Placental epithelial cell (primary cell): ENCODE data around the gene DEFB127. TPM values are rescaled to one million over a fixed set of nuclear protein-coding genes. Genes with fewer than 3 reads are reported as not detected.

ENCODE experiments used
- total RNA-seq: library from RNA; depleted of rRNA; stranded (reverse); fragments of >200 nt; gene quantifications from 2 replicates; pipeline ENCODE4 v1.2.3, GENCODE V29; 2012

Gene DEFB127, protein sequence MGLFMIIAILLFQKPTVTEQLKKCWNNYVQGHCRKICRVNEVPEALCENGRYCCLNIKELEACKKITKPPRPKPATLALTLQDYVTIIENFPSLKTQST
- total RNA-seq = not detected in 2 replicates

DNA sequence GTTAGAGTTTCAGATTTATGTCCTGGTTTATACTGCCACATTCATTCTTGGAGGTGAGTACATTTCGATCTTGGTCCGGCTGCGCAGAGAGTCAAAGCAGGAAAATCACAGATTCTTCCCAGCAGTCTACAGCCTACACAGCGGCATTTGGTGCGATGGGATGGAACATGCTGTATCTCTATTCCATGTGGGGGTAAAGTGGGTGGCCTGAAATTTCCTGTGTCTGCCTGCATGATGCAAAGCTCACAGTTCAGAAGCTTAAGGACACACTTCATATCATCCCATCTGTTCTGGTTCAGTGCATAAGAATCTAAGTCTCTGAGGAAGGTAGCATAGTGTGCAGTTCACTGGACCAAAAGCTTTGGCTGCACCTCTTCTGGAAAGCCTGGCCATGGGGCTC, at the start of gene DEFB127:
DEFB127 (plus strand) TSS at position 301 of the 400 bp plus-strand sequence; CDS start at position 392, 91 bp downstream.

DNA sequence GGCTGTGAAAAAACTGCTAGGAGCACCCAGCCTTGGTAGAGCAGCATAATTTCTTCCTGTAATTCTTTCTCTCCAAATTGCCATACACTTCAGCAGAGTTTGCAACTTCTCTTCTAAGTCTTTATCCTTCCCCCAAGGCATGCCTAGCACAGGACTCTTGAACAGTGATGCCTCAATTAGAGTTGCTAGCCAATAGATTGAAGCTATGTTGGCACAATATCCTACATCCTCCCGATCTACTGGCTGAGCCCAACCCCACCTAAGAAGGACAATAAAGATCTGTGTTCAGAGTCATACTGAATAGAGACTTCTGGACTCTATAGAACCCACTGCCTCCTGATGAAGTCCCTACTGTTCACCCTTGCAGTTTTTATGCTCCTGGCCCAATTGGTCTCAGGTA, 15.0 kb upstream of the DEFB127 start, which contains the start of gene DEFB126:
DEFB126 (plus strand) TSS at position 301 of the 400 bp plus-strand sequence; CDS start at position 340, 39 bp downstream.

DNA sequence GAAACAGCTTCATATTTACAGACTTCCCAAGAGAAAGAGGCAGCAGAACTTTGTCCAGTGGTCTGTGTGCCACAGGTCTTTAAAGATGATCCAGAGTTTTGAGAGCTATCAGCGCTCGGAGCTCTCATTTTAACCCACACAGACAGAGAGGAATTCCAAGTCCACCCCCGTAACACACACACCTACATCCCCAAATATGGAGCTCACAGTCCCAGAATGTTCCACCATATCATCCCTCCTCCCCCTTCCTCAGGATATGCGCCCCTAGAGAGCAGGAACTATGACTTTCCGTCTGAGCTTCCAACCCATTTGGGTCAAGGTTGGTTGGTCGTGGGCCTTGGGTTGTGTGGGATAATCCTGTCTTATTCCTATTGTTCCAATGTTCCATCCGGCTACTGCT, 32.4 kb downstream of the DEFB127 start, which contains the start of gene DEFB128:
DEFB128 (minus strand) TSS at position 101 of the 400 bp plus-strand sequence; CDS start at position 13, 88 bp downstream.

Other genes with a start within 250 kb of the DEFB127 start
- not detected in 2 replicates for gene DEFB125, start 69.8 kb upstream of the DEFB127 start, total RNA-seq
- gene DEFB126, start 14.9 kb upstream of the DEFB127 start, total RNA-seq = not detected in 2 replicates
- gene DEFB128, start 32.3 kb downstream of the DEFB127 start, total RNA-seq = not detected in 2 replicates
- not detected in 2 replicates for gene DEFB129, start 69.8 kb downstream of the DEFB127 start, total RNA-seq
- not detected in 2 replicates for gene DEFB132, start 100.3 kb downstream of the DEFB127 start, total RNA-seq
- gene C20orf96, start 133.3 kb downstream of the DEFB127 start, total RNA-seq = 0.98 and 2.4 TPM in 2 replicates
- 22.4 and 24.9 TPM in 2 replicates for gene ZCCHC3, start 140.1 kb downstream of the DEFB127 start, total RNA-seq
- gene SOX12, start 168.1 kb downstream of the DEFB127 start, total RNA-seq = 14.9 and 17.6 TPM in 2 replicates
- 26.3 and 32.2 TPM in 2 replicates for gene NRSN2, start 189.7 kb downstream of the DEFB127 start, total RNA-seq
- gene TRIB3, start 223.3 kb downstream of the DEFB127 start, total RNA-seq = 8.2 and 41.8 TPM in 2 replicates